Stimulated activated naive CD8-positive, alpha-beta T cell treated with anti-CD3 and anti-CD28 coated beads, Interleukin-15, Interleukin-2, amounts not matched to agents 100 U/mL and 50 U/mL, for 24 hours (primary cell): ENCODE measurements around the gene UROC1.

ENCODE experiments used
- ATAC-seq: fragments of 150-1000 bp; cut with Tn5 transposase; one replicate; pipeline ENCODE4 v1.10.0; 2021
- DNase-seq: peaks from one replicate; pipeline ENCODE4 v3.0.0; 2021

UROC1 gene

GRCh38 chr3:126530171-126531050, 12.8 kb upstream of the UROC1 start:
- ATAC-seq (no peak), DNase-seq (no peak)

DNA sequence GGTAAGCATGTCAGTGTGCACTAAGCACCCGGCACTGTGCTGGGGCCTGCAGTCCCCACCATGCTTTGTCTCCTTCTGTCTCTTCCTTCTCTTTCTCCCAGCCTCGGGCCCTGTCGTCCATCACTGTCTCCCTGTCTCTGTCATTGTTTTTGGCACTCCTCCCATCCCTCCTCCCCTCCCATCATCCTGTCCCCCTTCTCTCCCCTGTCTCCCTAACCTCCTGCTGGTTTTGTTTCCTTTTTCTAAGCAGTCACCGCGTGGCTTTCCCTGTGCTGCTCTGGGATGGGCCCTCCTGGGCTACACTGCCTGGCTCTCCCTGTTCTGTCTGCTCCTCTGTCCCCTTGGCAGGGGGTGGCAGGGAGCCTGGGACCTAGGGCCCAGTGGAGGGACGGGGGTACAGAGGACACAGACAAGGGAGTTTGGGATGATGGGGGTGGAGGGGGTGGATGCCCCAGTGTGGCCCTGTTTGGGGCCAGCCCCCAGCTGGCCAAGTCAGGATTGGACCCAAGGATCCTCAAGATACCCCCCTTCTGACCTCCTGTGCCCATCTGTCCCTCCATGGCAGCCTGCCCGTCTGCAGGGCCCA, 12.1 kb upstream of the UROC1 start:
- ATAC-seq (no peak), DNase-seq (no peak)

DNA sequence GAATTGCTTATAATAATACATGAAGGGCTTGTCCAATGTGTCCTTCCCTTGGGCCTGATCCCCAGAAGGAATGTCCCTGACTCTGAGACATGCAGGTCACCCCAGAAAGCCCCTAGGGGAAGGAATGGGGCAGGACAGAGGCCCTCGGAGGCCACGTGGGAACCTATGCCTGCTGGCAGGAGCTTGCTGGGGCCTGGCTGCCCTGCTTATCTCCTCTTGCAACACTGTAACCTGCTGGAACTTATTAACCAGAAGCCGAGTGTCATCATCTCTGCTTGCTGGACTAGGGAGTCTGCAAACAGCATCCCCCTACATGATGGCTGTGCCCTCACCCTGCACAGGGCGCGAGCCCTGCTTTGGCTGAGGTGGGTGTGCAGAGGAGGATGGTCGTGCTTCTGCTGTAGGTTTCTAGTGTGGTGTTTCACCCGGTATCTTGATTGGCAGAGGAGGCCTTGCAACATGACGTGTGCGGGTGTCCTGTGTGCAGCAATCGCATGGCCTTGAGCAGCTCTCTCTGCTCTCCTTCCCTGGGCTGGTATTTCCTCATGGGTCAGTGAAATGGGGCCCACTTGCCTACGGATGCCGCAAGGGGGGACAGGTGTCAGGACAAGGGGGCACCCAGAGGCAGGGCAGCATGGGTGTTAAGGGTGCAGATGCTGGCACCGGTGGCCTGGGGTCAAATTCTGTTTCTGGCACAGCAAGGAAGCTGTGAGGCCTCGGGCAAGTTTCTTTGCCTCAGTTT, 11.4 kb upstream of the UROC1 start:
- ATAC-seq (no peak), DNase-seq (no peak)

GRCh38 chr3:126528419-126528799, 10.8 kb upstream of the UROC1 start:
- ATAC-seq: no peak
- no peak for DNase-seq

GRCh38 chr3:126527455-126528211, 10.1 kb upstream of the UROC1 start:
- ATAC-seq (no peak), DNase-seq (no peak)

GRCh38 chr3:126527006-126527405, 9.4 kb upstream of the UROC1 start:
- no peak for ATAC-seq

GRCh38 chr3:126526668-126527005, 9.1 kb upstream of the UROC1 start:
- ATAC-seq: no peak
- no peak for DNase-seq

More at GRCh38 chr3:126527006-126527405, 9.4 kb upstream of the UROC1 start:
- no peak for DNase-seq

GRCh38 chr3:126525853-126526667, 8.5 kb upstream of the UROC1 start:
- ATAC-seq (no peak), DNase-seq (no peak)

DNA sequence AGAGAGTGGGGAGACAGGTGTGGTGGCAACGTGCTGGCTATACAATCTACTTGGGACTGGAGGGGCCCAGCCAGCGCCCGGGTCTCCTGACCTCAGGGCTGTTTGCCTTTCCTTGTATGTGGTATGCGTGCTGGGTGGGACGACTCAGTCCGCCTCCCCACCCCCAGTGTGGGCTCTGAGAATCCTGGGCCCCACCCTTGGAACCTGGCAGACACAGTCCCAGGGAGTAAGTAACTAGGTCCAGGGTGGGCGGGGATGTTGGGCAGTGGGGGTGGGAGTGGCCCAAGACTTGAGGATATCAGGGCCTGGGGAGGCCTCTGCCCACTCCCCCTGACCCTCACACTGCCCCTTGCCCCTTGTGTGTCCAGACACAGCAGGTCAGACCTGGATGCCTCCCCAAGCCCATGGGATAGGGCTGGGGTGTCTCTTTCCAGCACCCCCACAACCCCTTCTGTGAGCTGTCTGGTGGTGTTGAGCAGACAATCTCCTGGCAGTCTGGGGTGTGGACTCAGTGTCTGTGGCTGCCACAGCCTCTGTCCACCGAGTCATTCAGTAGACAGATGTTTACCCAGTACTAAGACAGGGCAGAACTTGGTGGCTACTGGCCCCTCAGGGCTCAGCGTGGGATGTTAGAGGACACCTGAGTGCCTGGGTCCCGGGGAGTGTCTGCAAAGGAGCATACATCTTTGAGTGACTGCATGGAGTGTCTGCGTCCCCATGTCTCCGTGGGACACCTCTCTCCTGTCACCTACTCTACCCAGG, 7.7 kb upstream of the UROC1 start:
- no peak for DNase-seq
- ATAC-seq: no peak

GRCh38 chr3:126524429-126524988, 6.9 kb upstream of the UROC1 start:
- no peak for ATAC-seq
- peak; percentile 8 for DNase-seq

GRCh38 chr3:126523745-126524428, 6.3 kb upstream of the UROC1 start, which contains the start of gene CHST13:
TSS of gene CHST13 (plus strand) at chr3:126524155. CDS start at chr3:126524333, 178 bp downstream.
- DNase-seq: no peak
- peak; percentile 29 for ATAC-seq

DNA sequence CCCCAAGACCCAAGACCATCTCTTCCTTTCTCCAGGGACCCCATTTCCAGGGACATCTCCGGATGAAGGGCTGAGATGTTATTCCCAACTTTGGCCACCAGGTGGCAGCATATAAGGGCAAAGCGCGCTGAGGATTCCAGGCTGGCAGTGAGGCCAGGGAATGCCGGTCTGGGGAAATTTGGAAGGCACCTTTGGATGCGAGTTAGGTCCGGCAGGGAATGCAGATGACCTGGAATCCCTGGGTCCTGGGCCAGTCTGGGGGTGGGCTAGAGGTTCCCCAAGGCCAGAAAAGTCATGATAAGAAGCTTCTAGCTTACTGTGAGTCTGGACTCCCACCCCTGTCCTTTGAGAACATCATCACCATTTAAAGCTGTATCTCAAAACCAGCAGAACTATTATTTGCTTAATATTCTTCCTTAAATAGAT, 4.8 kb upstream of the UROC1 start:
- DNase-seq (peak; percentile 47), ATAC-seq (no peak)

DNA sequence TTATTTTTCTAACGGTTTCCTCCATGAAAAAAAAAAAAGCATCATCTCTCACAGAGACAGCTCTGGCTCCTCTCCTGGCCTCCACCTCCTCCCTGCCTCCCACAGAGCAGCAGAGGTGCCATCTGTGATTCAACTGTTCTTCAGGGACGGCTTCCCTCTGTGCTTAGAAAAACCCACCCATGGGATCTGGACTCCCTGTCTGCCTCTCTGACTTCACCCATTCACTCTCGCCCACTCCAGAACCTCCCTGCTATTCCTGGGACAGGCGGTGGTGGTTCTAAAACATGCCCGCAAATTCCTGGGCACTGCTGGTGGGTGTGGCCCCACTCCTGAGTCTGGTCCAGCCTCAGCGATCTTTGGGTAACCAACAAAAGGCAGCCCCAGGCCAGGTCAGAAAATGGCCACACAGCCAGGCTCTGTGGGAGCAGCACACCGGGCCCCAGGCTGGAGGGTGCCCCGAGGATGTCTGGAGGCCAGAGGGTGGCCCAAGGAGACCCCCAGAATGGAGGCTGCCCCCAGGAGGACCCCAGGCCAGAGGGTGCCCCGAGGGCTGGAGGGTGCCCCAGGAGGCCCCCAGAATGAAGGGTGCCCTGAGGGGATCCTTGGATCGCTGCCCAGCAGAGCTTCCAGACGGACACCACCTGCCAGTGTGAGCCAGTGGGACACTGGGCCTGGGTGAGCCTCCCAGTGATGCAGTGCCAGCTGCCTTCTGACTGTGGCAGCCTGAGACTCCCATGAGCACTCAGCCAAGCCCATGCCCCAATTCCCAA, 3.7 kb upstream of the UROC1 start:
- DNase-seq: no peak
- ATAC-seq: no peak

GRCh38 chr3:126519506-126520455, 2.2 kb upstream of the UROC1 start:
- DNase-seq (no peak), ATAC-seq (no peak)

GRCh38 chr3:126518779-126519177, 1.2 kb upstream of the UROC1 start:
- DNase-seq (no peak), ATAC-seq (no peak)

GRCh38 chr3:126517986-126518778, 609 bp upstream of the UROC1 start:
- DNase-seq: no peak
- no peak for ATAC-seq

DNA sequence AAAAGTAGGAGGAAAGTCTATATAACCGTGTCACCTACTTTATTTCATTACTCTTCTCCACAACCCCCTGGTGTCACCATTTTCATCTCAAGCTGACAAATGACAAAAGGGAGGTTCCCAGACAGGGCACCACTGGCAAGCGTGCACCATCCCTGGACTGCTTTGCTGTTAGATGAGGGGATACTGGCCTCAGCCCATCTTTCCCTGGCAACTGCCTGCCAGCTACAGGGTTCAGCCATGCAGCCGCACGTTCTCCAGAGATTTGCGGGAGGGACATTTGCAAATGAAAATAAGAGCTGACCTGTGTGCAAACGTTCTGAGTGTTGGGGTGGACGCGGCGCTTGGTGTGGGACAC, 660 bp downstream of the UROC1 start:
- ATAC-seq: no peak
- DNase-seq: no peak
